H9 (cell line): ENCODE data around the gene MYRIP. TPM values are rescaled to one million over a fixed set of nuclear protein-coding genes. Genes with fewer than 3 reads are reported as not detected.

ENCODE experiments used
- DNase-seq: peaks from one replicate; pipeline ENCODE4 v3.0.0-alpha.2; 2017
- H2AFZ ChIP-seq: one replicate; pipeline ENCODE4 v1.6.1; 2013; ENCODE audit warnings: mild to moderate bottlenecking, low read length, control low read depth, moderate library complexity
- H2AK5ac ChIP-seq: 2 replicates; pipeline ENCODE4 v1.6.1; 2013; ENCODE audit warnings: low read length, control low read depth, mixed read lengths; ENCODE audit not compliant: insufficient read length
- H2BK120ac ChIP-seq: one replicate; pipeline ENCODE4 v1.6.1; 2013; ENCODE audit warnings: low read depth, mild to moderate bottlenecking, low read length, control low read depth, inconsistent platforms; ENCODE audit not compliant: poor library complexity, severe bottlenecking
- H2BK12ac ChIP-seq: 2 replicates; pipeline ENCODE4 v1.6.1; 2013; ENCODE audit warnings: low read length, control low read depth, mixed read lengths, low read depth; ENCODE audit not compliant: insufficient read length
- H2BK15ac ChIP-seq: 2 replicates; pipeline ENCODE4 v1.6.1; 2013; ENCODE audit warnings: low read depth, low read length, control low read depth
- H2BK20ac ChIP-seq: one replicate; pipeline ENCODE4 v1.6.1; 2013; ENCODE audit warnings: low read depth, mild to moderate bottlenecking, low read length, control low read depth, inconsistent platforms; ENCODE audit not compliant: poor library complexity, severe bottlenecking
- H2BK5ac ChIP-seq: 2 replicates; pipeline ENCODE4 v1.6.1; 2013; ENCODE audit warnings: low read length, control low read depth, mixed read lengths; ENCODE audit not compliant: insufficient read length
- H3K14ac ChIP-seq: 2 replicates; pipeline ENCODE4 v1.6.1; 2013; ENCODE audit warnings: low read length, control low read depth; ENCODE audit not compliant: insufficient read depth
- H3K18ac ChIP-seq: 2 replicates; pipeline ENCODE4 v1.6.1; 2013; ENCODE audit warnings: low read depth, mild to moderate bottlenecking, mixed read lengths, low read length, control low read depth; ENCODE audit not compliant: insufficient read length
- H3K23ac ChIP-seq: 2 replicates; pipeline ENCODE4 v1.6.1; 2013; ENCODE audit warnings: low read length, control low read depth, mixed read lengths, low read depth; ENCODE audit not compliant: insufficient read length
- H3K23me2 ChIP-seq: 2 replicates; pipeline ENCODE4 v1.6.1; 2013; ENCODE audit warnings: low read depth, mild to moderate bottlenecking, mixed read lengths, low read length, control low read depth; ENCODE audit not compliant: insufficient read length, poor library complexity, severe bottlenecking
- H3K27ac ChIP-seq: 2 replicates; pipeline ENCODE4 v1.5.1; 2013; ENCODE audit warnings: low read length, control low read depth, mixed read lengths, low read depth; ENCODE audit not compliant: insufficient read length
- H3K27me3 ChIP-seq: 2 replicates; pipeline ENCODE4 v1.6.1; 2013; ENCODE audit warnings: low read length, control low read depth, inconsistent platforms; ENCODE audit not compliant: insufficient read depth
- H3K4ac ChIP-seq: 2 replicates; pipeline ENCODE4 v1.6.1; 2013; ENCODE audit warnings: low read depth, mild to moderate bottlenecking, control low read depth, inconsistent platforms, low read length, moderate library complexity
- H3K4me1 ChIP-seq: 2 replicates; pipeline ENCODE4 v1.6.1; 2013; ENCODE audit warnings: low read length, control low read depth, inconsistent platforms; ENCODE audit not compliant: insufficient read depth
- H3K4me2 ChIP-seq: 2 replicates; pipeline ENCODE4 v1.6.1; 2013; ENCODE audit warnings: low read length, control low read depth, mixed read lengths; ENCODE audit not compliant: insufficient read length, insufficient read depth
- H3K56ac ChIP-seq: 2 replicates; pipeline ENCODE4 v1.6.1; 2013; ENCODE audit warnings: low read depth, mild to moderate bottlenecking, mixed read lengths, low read length, control low read depth; ENCODE audit not compliant: insufficient read length
- H3K79me1 ChIP-seq: 2 replicates; pipeline ENCODE4 v1.6.1; 2013; ENCODE audit warnings: low read depth, mild to moderate bottlenecking, moderate library complexity, low read length, control low read depth, inconsistent platforms; ENCODE audit not compliant: insufficient read depth, poor library complexity, severe bottlenecking
- H3K79me2 ChIP-seq: 2 replicates; pipeline ENCODE4 v1.6.1; 2013; ENCODE audit warnings: low read length, control low read depth, inconsistent platforms; ENCODE audit not compliant: insufficient read depth
- H3K9ac ChIP-seq: 2 replicates; pipeline ENCODE4 v1.6.1; 2013; ENCODE audit warnings: low read length, control low read depth, mixed read lengths; ENCODE audit not compliant: insufficient read length; ENCODE audit errors: extremely low read depth
- H3K9me3 ChIP-seq: one replicate; pipeline ENCODE4 v1.6.1; 2013; ENCODE audit warnings: low read depth, low read length, inconsistent platforms; ENCODE audit not compliant: control insufficient read depth
- H3T11ph ChIP-seq: one replicate; pipeline ENCODE4 v1.6.1; 2013; ENCODE audit warnings: mild to moderate bottlenecking, low read length, control low read depth, inconsistent platforms
- H4K20me1 ChIP-seq: one replicate; pipeline ENCODE4 v1.6.1; 2013; ENCODE audit not compliant: control insufficient read depth, insufficient read length, insufficient read depth
- H4K5ac ChIP-seq: 2 replicates; pipeline ENCODE4 v1.6.1; 2013; ENCODE audit warnings: low read depth, mild to moderate bottlenecking, mixed read lengths, low read length, control low read depth; ENCODE audit not compliant: insufficient read length
- H4K8ac ChIP-seq: replicated peaks from 2 replicates; pipeline ENCODE4 v1.6.1; 2013; ENCODE audit warnings: low read length, control low read depth, mixed read lengths, low read depth; ENCODE audit not compliant: insufficient read length
- H4K91ac ChIP-seq: 2 replicates; pipeline ENCODE4 v1.6.1; 2013; ENCODE audit warnings: low read depth, mild to moderate bottlenecking, moderate library complexity, mixed read lengths, low read length, control low read depth; ENCODE audit not compliant: insufficient read length
- H3K27ac Mint-ChIP-seq, 3 experiments: 2 replicates in 2 of 3; 3 replicates in 1 of 3; pipeline ENCODE4 v1.8.0; 2020 to 2021; ENCODE audit warnings: mixed read lengths in 3 of 3, mild to moderate bottlenecking in 1 of 3, moderate library complexity in 1 of 3
- H3K27me3 Mint-ChIP-seq: 2 replicates; pipeline ENCODE4 v1.8.0; 2021; ENCODE audit warnings: low read depth, mild to moderate bottlenecking, moderate library complexity, mixed read lengths
- H3K36me3 Mint-ChIP-seq, 3 experiments: 2 replicates in 2 of 3; 3 replicates in 1 of 3; pipeline ENCODE4 v1.8.0; 2020 to 2021; ENCODE audit warnings: low read depth in 3 of 3, mixed read lengths in 3 of 3; ENCODE audit not compliant: insufficient read depth in 1 of 3
- H3K4me1 Mint-ChIP-seq, 2 experiments: 2 replicates each; pipeline ENCODE4 v1.8.0; 2020; ENCODE audit warnings: mixed read lengths in 2 of 2
- H3K4me3 Mint-ChIP-seq, 2 experiments: 2 replicates in 1 of 2; 3 replicates in 1 of 2; pipeline ENCODE4 v1.8.0; 2020 to 2021; ENCODE audit warnings: mild to moderate bottlenecking in 2 of 2, mixed read lengths in 2 of 2, moderate library complexity in 1 of 2
- H3K9me3 Mint-ChIP-seq, 2 experiments: 2 replicates in 1 of 2; 3 replicates in 1 of 2; pipeline ENCODE4 v1.8.0; 2020; ENCODE audit warnings: mild to moderate bottlenecking in 2 of 2, mixed read lengths in 2 of 2, moderate library complexity in 1 of 2
- CTCF ChIP-seq: fragments of 200-600 bp; sonication (generic); conservative IDR thresholded peaks from 3 replicates; pipeline ENCODE4 v1.8.0; 2021; ENCODE audit warnings: antibody characterized with exemption, mild to moderate bottlenecking
- WGBS: extraction: QIAGEN DNeasy Blood & Tissue Kit; methylation state at CpG from one replicate; pipeline ENCODE4 v1.1.7; 2013; ENCODE audit warnings: missing lambda C conversion rate, low lambda C conversion rate, mixed read lengths; ENCODE audit not compliant: insufficient read length; ENCODE audit errors: extremely low coverage; 5-methylcytosine and 5-hydroxymethylcytosine counted together
- total RNA-seq: library from RNA; stranded (reverse); gene quantifications from 2 replicates; pipeline ENCODE4 v1.2.1, GENCODE V29; 2021

Gene MYRIP
- total RNA-seq, 1 experiment from 2014 or later: 1.8 TPM

- no peaks in the 10 kb centered on the region for H3K9me3 Mint-ChIP-seq
- Histone ChIP-seq H3K23me2 (peaks cover 8% of the 10 kb centered on the region), H2BK5ac (no peak overlapping the region), H3T11ph (no peak overlapping the region), H3K4me2 (no peak overlapping the region), H2BK20ac (no peak overlapping the region), H4K20me1 (no peaks in the 10 kb centered on the region), H2AFZ (no peak overlapping the region), H3K9ac (no peak overlapping the region), H2BK15ac (no peak overlapping the region), H3K56ac (no peak overlapping the region), H3K23ac (no peak overlapping the region), H3K14ac (no peak overlapping the region), H4K91ac (no peak overlapping the region), H3K27ac (no peak overlapping the region), H3K27me3 (no peaks in the 10 kb centered on the region), H3K18ac (no peak overlapping the region), H4K5ac (no peak overlapping the region), H2BK120ac (no peak overlapping the region), H3K9me3 (no peaks in the 10 kb centered on the region), H2AK5ac (no peak overlapping the region), H3K4ac (no peak overlapping the region), H4K8ac (no peak overlapping the region), H2BK12ac (no peak overlapping the region), H3K79me1 (no peaks in the 10 kb centered on the region), H3K79me2 (peaks cover 3% of the 10 kb centered on the region; the same call in 1 of the 2 replicates), H3K4me1 (peaks cover 4% of the 10 kb centered on the region; the same call in 1 of the 2 replicates)
- no peak overlapping the region for H3K27ac Mint-ChIP-seq
- WGBS: no CpG with 5 or more reads among the region's 1 CpG
- H3K27me3 Mint-ChIP-seq: no peaks in the 10 kb centered on the region
- peaks cover 13 to 21% (median 20%) of the 10 kb centered on the region in 3 experiments for H3K36me3 Mint-ChIP-seq
- no peak for DNase-seq
- peaks cover 13 to 17% of the 10 kb centered on the region in 2 experiments for H3K4me1 Mint-ChIP-seq
- TF ChIP-seq CTCF: no peak
- H3K4me3 Mint-ChIP-seq: no peak overlapping the region
These were observed 497.8 kb downstream of the MYRIP start for GRCh38 chr3:40307176-40307575.
